Gastroesophageal sphincter (tissue), 3 donors: ENCODE measurements around the gene IKZF3.

Experiments
- CTCF ChIP-seq, 4 experiments: fragments of 200-600 bp in 2 of 4; fragments of 450-650 bp in 2 of 4; sonication (generic) in 1 of 4; IDR thresholded peaks; one replicate each; pipeline ENCODE4 v1.5.1; 2017 to 2019; ENCODE audit warnings: antibody characterized with exemption in 4 of 4, mild to moderate bottlenecking in 2 of 4, moderate library complexity in 2 of 4
- EP300 ChIP-seq: sonication (generic); formaldehyde crosslinking; IDR thresholded peaks from one replicate; pipeline ENCODE4 v1.6.1; 2017; ENCODE audit warnings: antibody characterized with exemption, mild to moderate bottlenecking
- POLR2A ChIP-seq, 2 donors: fragments of 450-650 bp; IDR thresholded peaks; one replicate each; pipeline ENCODE4 v1.6.1; 2017; ENCODE audit warnings: antibody characterized with exemption in 2 of 2, mild to moderate bottlenecking in 2 of 2, moderate library complexity in 1 of 2
- POLR2AphosphoS5 ChIP-seq: sonication (generic); formaldehyde crosslinking; IDR thresholded peaks from one replicate; pipeline ENCODE4 v1.6.1; 2017; ENCODE audit warnings: antibody characterized with exemption

GRCh38 chr17:39740357-39741111 is 123.6 kb downstream of the IKZF3 start:
- TF ChIP-seq CTCF (IDR thresholded peaks at IDR 0.05) (no peak), POLR2A (IDR thresholded peaks at IDR 0.05) (no peak), EP300 (no peak), POLR2AphosphoS5 (no peak)
